Stimulated activated CD4-positive, alpha-beta T cell treated with anti-CD3 and anti-CD28 coated beads, Interleukin-12 subunit alpha, Interleukin-12 subunit beta, amount 100 ng/mL, for 48 hours (primary cell): ENCODE measurements around the gene ADCY7.

Experiments used
- DNase-seq, 3 donors: peaks; one replicate each; pipeline ENCODE4 v3.0.0-alpha.2; 2020; ENCODE audit warnings: low read depth in 2 of 3, low spot score in 1 of 3

The ADCY7 gene

GRCh38 chr16:50247906-50248608 lies 18.3 kb upstream of the ADCY7 start:
- DNase-seq, result no peak

- DNase-seq, result no peak
These were observed 17.5 kb upstream of the ADCY7 start for GRCh38 chr16:50248845-50249244.

- no peak for DNase-seq
These were observed 14.8 kb upstream of the ADCY7 start for GRCh38 chr16:50251375-50252081.

- DNase-seq, result no peak
These were observed 14.2 kb upstream of the ADCY7 start for GRCh38 chr16:50252082-50252611.

- DNase-seq, result no peak
These were observed 13.4 kb upstream of the ADCY7 start for GRCh38 chr16:50252874-50253513.

GRCh38 chr16:50253514-50253910 lies 12.8 kb upstream of the ADCY7 start:
- DNase-seq, result no peak

- DNase-seq, result no peak
These were observed 12.3 kb upstream of the ADCY7 start for GRCh38 chr16:50254072-50254471.

- no peak for DNase-seq
These were observed 10.8 kb upstream of the ADCY7 start for GRCh38 chr16:50255538-50255937.

- DNase-seq, result no peak
These were observed 9.7 kb upstream of the ADCY7 start for GRCh38 chr16:50256604-50257003.

GRCh38 chr16:50257876-50258275 lies 8.5 kb upstream of the ADCY7 start:
- no peak for DNase-seq

- no peak for DNase-seq
These were observed 6.8 kb upstream of the ADCY7 start for GRCh38 chr16:50259334-50260205.

GRCh38 chr16:50260206-50261159 lies 5.9 kb upstream of the ADCY7 start:
- DNase-seq, result no peak

- DNase-seq, result no peak
These were observed 5.1 kb upstream of the ADCY7 start for GRCh38 chr16:50261160-50261706.

- DNase-seq, result no peak
These were observed 4.6 kb upstream of the ADCY7 start for GRCh38 chr16:50261707-50262235.

- DNase-seq, result no peak
These were observed 3.1 kb upstream of the ADCY7 start for GRCh38 chr16:50263060-50263909.

GRCh38 chr16:50263940-50264929 lies 2.1 kb upstream of the ADCY7 start:
- DNase-seq, result no peak

GRCh38 chr16:50265260-50265659 lies 1.1 kb upstream of the ADCY7 start:
- DNase-seq, result no peak
